HG03175 (cell line): Measurements from ENCODE around the gene OLFM1.
"Not testable (repeated sequence)": the region's sequence is repeated elsewhere in the genome, so short reads cannot be mapped to it uniquely, and the experiment has no call there.

Experiments
- ATAC-seq: cut with Tn5 transposase; IDR thresholded peaks from one replicate; pipeline ENCODE4 v1.9.1; 2021; ENCODE audit warnings: mild to moderate bottlenecking, moderate library complexity; ENCODE audit not compliant: unreplicated experiment

The OLFM1 gene

DNA sequence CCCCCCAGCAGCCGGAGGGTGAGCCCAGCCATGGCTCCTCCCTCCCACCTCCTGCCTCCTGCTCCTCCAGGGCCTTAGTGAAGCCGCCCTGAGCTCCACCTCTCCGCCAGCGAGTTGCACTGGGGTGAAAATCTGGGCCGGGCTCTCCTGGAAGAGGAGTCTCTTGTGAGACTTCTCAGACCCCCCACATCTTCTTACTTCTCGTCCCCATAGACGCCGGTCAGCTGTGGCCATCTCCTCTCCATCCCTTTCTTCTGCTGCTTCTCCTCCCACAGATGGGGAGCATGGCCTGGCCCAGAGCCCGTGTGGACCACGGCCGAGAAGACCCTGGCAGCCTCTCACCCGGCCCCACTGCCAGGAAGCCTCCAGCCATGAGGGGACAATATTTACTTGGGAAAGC lies 17.3 kb downstream of the OLFM1 start:
- no peak for ATAC-seq

GRCh38 chr9:135105211-135105745 lies 17.8 kb downstream of the OLFM1 start:
- no peak for ATAC-seq

DNA sequence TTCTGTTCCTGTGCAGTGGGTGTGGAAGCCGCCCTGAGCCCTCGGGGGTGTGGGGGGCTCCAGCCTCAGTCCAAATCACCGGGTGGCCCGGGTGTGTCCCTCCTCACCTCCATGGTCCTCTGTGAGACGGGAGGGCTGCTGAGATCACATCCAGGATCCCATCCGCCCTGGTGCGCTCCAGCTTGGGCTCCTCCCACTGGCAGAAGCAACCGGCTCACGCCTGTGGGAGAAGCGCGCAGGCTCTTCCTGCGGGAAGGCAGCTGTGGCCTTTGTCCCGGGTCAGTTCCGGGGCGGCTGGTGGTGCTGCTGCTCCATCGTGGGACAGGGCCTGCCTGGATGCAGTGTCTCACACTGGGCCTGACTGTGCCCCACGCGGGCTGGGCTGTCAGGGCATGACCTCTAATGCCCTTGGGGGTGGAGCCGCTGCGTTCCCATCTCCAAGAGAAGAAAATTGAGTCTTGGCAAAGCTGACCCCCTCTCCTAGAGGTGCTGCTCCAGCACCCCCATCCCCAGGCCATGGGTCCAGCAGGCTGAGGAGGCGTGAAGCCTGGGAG lies 18.5 kb downstream of the OLFM1 start:
- no peak for ATAC-seq

DNA sequence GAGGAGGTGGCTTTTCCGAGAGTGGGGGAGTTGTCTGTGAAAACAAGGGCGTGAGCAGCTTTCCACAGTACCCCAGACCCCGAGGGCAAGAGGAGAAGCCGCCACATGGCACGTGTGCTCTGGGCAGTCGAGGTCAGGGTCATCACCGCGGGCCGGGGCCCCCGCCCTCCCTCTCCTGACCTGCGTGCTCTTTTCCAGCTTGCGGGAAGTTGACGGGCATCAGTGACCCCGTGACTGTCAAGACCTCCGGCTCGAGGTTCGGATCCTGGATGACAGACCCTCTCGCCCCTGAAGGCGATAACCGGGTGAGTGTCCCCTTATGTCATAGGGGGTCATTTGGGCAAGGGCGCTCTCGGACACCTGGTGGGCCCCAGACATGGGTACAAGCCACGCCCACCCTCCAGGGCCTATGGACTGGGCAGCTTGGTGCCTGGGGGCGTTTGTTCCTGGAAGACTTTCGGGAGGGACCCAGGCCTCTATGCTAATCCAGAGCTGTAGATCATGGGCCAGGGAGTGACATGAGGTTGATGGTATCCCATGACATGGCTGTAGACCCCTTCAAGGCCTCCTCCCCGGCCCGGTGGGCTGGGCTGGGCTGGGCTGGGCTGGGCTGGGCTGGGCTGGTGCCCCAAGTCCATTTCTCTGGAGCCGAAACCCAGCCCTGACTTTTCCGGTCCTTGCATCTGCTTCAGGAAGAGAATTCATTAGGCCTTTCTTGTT lies 19.2 kb downstream of the OLFM1 start:
- no peak for ATAC-seq

- ATAC-seq, result no peak
Observed at GRCh38 chr9:135107581-135108235, 20.2 kb downstream of the OLFM1 start.

GRCh38 chr9:135108831-135109510 lies 21.5 kb downstream of the OLFM1 start:
- ATAC-seq, result no peak

- no peak for ATAC-seq
Observed at GRCh38 chr9:135109650-135110049, 22.2 kb downstream of the OLFM1 start.

- ATAC-seq, result no peak
Observed at GRCh38 chr9:135110416-135110815, 22.9 kb downstream of the OLFM1 start.

- not testable (repeated sequence) for ATAC-seq
Observed at GRCh38 chr9:135111600-135111999, 24.1 kb downstream of the OLFM1 start.

GRCh38 chr9:135116371-135116770 lies 28.9 kb downstream of the OLFM1 start:
- no peak for ATAC-seq

DNA sequence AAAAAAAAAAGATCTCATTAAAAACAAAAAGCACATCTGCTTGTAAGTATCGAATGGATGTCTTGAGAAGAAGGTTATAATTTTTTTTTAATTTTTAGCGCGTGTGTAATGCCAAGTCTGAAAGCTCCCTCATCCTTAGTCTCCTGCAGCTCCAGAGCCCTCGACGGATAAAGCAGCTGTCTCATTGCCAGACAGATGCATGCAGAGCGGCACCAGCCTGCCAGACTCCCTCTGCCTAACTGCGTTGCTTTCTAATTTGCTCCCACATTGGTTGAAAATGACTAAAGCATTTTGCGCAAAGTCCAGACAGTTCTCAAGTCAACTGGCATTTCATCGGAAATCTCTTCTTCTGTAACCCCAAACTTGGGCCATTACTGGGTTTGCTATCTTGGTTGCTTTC lies 29.4 kb downstream of the OLFM1 start:
- ATAC-seq, result no peak

DNA sequence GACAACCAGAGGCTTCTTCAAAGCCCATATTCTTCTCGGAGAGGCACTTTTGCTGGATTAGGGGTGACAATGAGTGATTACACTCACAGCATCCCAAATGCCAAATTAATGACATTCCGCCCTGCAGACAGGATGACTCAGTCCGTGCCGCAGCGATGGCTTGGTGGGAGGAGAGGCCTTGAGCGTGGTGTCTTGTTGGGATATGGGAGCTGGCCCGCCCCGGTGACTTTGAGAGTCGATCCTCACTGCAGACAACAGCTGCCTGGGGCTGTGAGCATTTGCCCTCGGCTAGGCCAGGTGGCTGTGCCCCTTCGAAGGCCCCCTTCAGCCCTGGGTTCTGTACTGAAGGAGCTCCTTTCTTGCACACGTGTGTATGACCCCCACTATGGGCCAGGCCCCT lies 29.8 kb downstream of the OLFM1 start:
- no peak for ATAC-seq

- ATAC-seq, result no peak
Observed at GRCh38 chr9:135119496-135120064, 32.1 kb downstream of the OLFM1 start.

DNA sequence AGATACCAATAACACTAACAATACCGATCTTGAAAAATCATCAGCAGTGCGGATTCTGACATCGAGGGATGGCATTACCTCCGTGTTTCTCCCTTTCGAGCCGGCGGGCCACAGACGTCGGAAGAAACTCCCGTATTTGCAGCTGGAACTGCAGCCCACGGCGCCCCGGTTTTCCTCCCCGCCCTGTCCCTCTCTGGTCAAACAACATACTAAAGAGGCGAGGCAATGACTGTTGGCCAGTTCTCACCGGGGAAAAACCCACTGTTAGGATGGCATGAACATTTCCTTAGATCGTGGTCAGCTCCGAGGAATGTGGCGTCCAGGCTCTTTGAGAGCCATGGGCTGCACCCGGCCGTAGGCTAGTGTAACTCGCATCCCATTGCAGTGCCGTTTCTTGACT lies 32.8 kb downstream of the OLFM1 start:
- no peak for ATAC-seq

GRCh38 chr9:135122316-135122715 lies 34.8 kb downstream of the OLFM1 start:
- ATAC-seq, result no peak

DNA sequence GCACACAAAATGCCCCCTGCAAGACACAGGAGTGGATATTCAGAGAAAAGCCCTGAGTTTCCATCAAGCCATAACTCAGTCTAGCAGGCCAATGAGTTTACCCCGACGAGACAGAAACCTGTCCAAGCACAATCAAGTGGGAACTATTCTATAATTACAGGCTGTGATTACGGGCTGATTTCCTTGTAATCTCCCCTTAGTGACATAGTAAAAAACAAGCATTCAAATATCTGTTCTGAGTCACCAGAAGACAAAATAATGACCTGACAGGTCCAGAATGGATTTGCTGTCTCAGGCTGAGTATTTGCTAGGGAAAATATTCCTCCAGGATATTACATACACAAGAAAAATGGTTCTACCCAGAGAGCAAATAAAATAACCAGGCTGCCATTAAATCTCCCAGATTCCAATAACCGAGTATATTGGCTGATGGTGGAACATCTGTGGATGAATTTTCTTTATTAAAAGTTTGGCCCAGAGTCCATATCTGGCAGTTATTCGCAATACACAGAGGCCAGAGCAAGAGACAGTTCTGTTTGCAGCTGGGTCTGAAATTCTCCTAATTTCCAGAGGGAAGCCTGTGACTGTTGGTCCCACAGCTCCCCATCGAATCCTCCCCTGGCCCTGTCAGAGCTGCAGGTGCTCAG lies 35.8 kb downstream of the OLFM1 start:
- no peak for ATAC-seq

- ATAC-seq, result no peak
Observed at GRCh38 chr9:135123773-135124134, 36.3 kb downstream of the OLFM1 start.

DNA sequence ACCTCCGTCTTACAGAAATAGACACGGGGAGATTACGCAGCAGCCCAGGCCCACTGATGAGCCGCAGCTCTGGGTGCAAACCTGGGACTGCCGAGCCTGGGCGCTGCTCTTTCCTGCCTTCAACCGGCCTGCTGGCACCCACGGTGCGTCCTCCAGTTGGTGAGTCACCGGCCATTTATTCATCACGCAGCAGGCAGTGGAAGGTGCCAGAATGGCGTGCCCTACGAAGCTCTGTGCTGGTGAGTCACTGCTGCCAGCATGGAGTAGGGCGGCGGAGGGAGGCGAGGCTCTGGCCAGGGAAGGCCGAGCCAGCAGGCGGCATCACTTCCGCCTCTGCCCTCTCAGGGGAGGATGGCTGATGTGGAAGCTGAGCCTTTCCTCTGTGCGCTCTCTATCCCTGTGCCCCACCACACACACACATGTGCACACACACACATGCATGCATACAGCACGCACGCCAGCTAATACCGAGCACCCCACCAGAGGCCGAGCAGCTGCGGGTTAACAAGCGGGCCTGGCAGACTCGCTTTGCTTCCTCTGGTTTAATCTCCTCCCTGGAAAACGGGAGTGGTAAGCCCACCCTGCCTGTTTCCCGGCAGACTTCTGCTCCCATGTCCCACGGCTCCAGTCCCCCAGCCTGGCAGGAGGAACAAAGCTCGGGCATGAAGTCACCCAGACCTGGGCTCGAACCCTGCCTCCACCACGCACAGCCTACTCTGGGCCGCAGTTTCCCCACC lies 39.2 kb downstream of the OLFM1 start:
- ATAC-seq, result no peak

- ATAC-seq, result no peak
Observed at GRCh38 chr9:135127718-135128670, 40.5 kb downstream of the OLFM1 start.
